GM18508 (cell line): ENCODE data around the gene FAM227A.
"Not testable (repeated sequence)": the region's sequence is repeated elsewhere in the genome, so short reads cannot be mapped to it uniquely, and the experiment has no call there.

Source experiments
- ATAC-seq: cut with Tn5 transposase; IDR thresholded peaks from one replicate; pipeline ENCODE4 v1.9.1; 2021; ENCODE audit warnings: moderate number of reproducible peaks; ENCODE audit not compliant: insufficient read depth, unreplicated experiment

The FAM227A gene

GRCh38 chr22:38613588-38613987, 42.6 kb downstream of the FAM227A start:
- ATAC-seq = no peak

GRCh38 chr22:38612217-38613006, 43.8 kb downstream of the FAM227A start:
- ATAC-seq = no peak

GRCh38 chr22:38611559-38611958, 44.6 kb downstream of the FAM227A start:
- no peak for ATAC-seq

GRCh38 chr22:38610234-38610633, 46.0 kb downstream of the FAM227A start:
- ATAC-seq = no peak

- ATAC-seq = no peak
Measured at GRCh38 chr22:38608992-38609750, 47.0 kb downstream of the FAM227A start.

GRCh38 chr22:38607680-38608079, 48.5 kb downstream of the FAM227A start:
- no peak for ATAC-seq

GRCh38 chr22:38602166-38602565, 54.0 kb downstream of the FAM227A start:
- no peak for ATAC-seq

- no peak for ATAC-seq
Measured at GRCh38 chr22:38601221-38601764, 54.9 kb downstream of the FAM227A start.

- no peak for ATAC-seq
Measured at GRCh38 chr22:38599466-38599865, 56.7 kb downstream of the FAM227A start.

- not testable (repeated sequence) for ATAC-seq
Measured at GRCh38 chr22:38582923-38583322, 73.3 kb downstream of the FAM227A start.

GRCh38 chr22:38578505-38578904, 77.7 kb downstream of the FAM227A start:
- ATAC-seq = no peak

- no peak for ATAC-seq
Measured at GRCh38 chr22:38572065-38572464, 84.1 kb downstream of the FAM227A start.

GRCh38 chr22:38570779-38571364, 85.3 kb downstream of the FAM227A start:
- ATAC-seq = no peak

GRCh38 chr22:38569972-38570778, 86.0 kb downstream of the FAM227A start, which contains the start of gene DMC1:
Gene DMC1 (minus strand): TSS chr22:38570183. CDS start chr22:38568256, 1,927 bp downstream.
- ATAC-seq = no peak

GRCh38 chr22:38569181-38569971, 86.8 kb downstream of the FAM227A start:
- no peak for ATAC-seq

GRCh38 chr22:38567531-38568285, 88.5 kb downstream of the FAM227A start:
- no peak for ATAC-seq

GRCh38 chr22:38566726-38567504, 89.3 kb downstream of the FAM227A start:
- no peak for ATAC-seq

- ATAC-seq = no peak
Measured at GRCh38 chr22:38565441-38565840, 90.8 kb downstream of the FAM227A start.
